ENCODE measurements around the gene IMMP2L.

The IMMP2L gene

GRCh38 chr7:111215550-111215949 lies 346.7 kb downstream of the IMMP2L start:
- no peak for TF ChIP-seq CTCF (IDR thresholded peaks at IDR 0.05; ENCODE audit: insufficient read depth, low read depth, low read length, missing control alignments)
- DNase-seq (ENCODE audit: low read depth) = no peak
- no peak overlapping the region for H3K4me3 ChIP-seq (ENCODE audit: low read depth, low read length)

GRCh38 chr7:111212857-111213523 lies 349.3 kb downstream of the IMMP2L start:
- DNase-seq (ENCODE audit: low read depth) = no peak
- no peak overlapping the region for H3K4me3 ChIP-seq (ENCODE audit: low read depth, low read length)
- no peak for TF ChIP-seq CTCF (IDR thresholded peaks at IDR 0.05; ENCODE audit: insufficient read depth, low read depth, low read length, missing control alignments)

- no peak overlapping the region for H3K4me3 ChIP-seq (ENCODE audit: low read depth, low read length)
- TF ChIP-seq CTCF (IDR thresholded peaks at IDR 0.05; ENCODE audit: insufficient read depth, low read depth, low read length, missing control alignments) = no peak
- DNase-seq (ENCODE audit: low read depth) = no peak
Observed at GRCh38 chr7:111210996-111211395, 351.3 kb downstream of the IMMP2L start.

- DNase-seq (ENCODE audit: low read depth) = no peak
- no peak overlapping the region for H3K4me3 ChIP-seq (ENCODE audit: low read depth, low read length)
- no peak for TF ChIP-seq CTCF (IDR thresholded peaks at IDR 0.05; ENCODE audit: insufficient read depth, low read depth, low read length, missing control alignments)
Observed at GRCh38 chr7:111210043-111210442, 352.2 kb downstream of the IMMP2L start.

GRCh38 chr7:111205251-111205650 lies 357.0 kb downstream of the IMMP2L start:
- no peak for DNase-seq (ENCODE audit: low read depth)
- TF ChIP-seq CTCF (IDR thresholded peaks at IDR 0.05; ENCODE audit: insufficient read depth, low read depth, low read length, missing control alignments) = no peak
- no peak overlapping the region for H3K4me3 ChIP-seq (ENCODE audit: low read depth, low read length)

GRCh38 chr7:111202321-111202720 lies 360.0 kb downstream of the IMMP2L start:
- no peak for TF ChIP-seq CTCF (IDR thresholded peaks at IDR 0.05; ENCODE audit: insufficient read depth, low read depth, low read length, missing control alignments)
- H3K4me3 ChIP-seq (ENCODE audit: low read depth, low read length) = no peak overlapping the region
- no peak for DNase-seq (ENCODE audit: low read depth)

- TF ChIP-seq CTCF (IDR thresholded peaks at IDR 0.05; ENCODE audit: insufficient read depth, low read depth, low read length, missing control alignments) = no peak
- DNase-seq (ENCODE audit: low read depth) = no peak
- no peak overlapping the region for H3K4me3 ChIP-seq (ENCODE audit: low read depth, low read length)
Observed at GRCh38 chr7:111199643-111200042, 362.6 kb downstream of the IMMP2L start.
